GM21390 (cell line): Measurements from ENCODE around the gene PRKCA.
"Not testable (repeated sequence)": the region's sequence is repeated elsewhere in the genome, so short reads cannot be mapped to it uniquely, and the experiment has no call there.

Experiments
- ATAC-seq: cut with Tn5 transposase; IDR thresholded peaks from one replicate; pipeline ENCODE4 v1.9.1; 2021; ENCODE audit not compliant: unreplicated experiment

Gene PRKCA

GRCh38 chr17:66349521-66350254 is 47.3 kb downstream of the PRKCA start:
- no peak for ATAC-seq

- not testable (repeated sequence) for ATAC-seq
Measured at GRCh38 chr17:66350576-66350975, 48.2 kb downstream of the PRKCA start.

GRCh38 chr17:66351033-66351432 is 48.6 kb downstream of the PRKCA start:
- no peak for ATAC-seq

- no peak for ATAC-seq
Measured at GRCh38 chr17:66351701-66352100, 49.3 kb downstream of the PRKCA start.

- ATAC-seq: no peak
Measured at GRCh38 chr17:66353937-66354401, 51.6 kb downstream of the PRKCA start.

- no peak for ATAC-seq
Measured at GRCh38 chr17:66354472-66354871, 52.1 kb downstream of the PRKCA start.

- no peak for ATAC-seq
Measured at GRCh38 chr17:66354981-66355380, 52.6 kb downstream of the PRKCA start.

- no peak for ATAC-seq
Measured at GRCh38 chr17:66355510-66355909, 53.1 kb downstream of the PRKCA start.

GRCh38 chr17:66357037-66357436 is 54.6 kb downstream of the PRKCA start:
- no peak for ATAC-seq

GRCh38 chr17:66359351-66359750 is 56.9 kb downstream of the PRKCA start:
- no peak for ATAC-seq

- not testable (repeated sequence) for ATAC-seq
Measured at GRCh38 chr17:66360961-66361565, 58.6 kb downstream of the PRKCA start.

GRCh38 chr17:66364508-66364907 is 62.1 kb downstream of the PRKCA start:
- ATAC-seq: no peak

- no peak for ATAC-seq
Measured at GRCh38 chr17:66364990-66365490, 62.6 kb downstream of the PRKCA start.

- no peak for ATAC-seq
Measured at GRCh38 chr17:66365903-66366302, 63.5 kb downstream of the PRKCA start.

GRCh38 chr17:66367107-66367506 is 64.7 kb downstream of the PRKCA start:
- no peak for ATAC-seq

GRCh38 chr17:66369830-66370229 is 67.4 kb downstream of the PRKCA start:
- ATAC-seq: no peak

- ATAC-seq: no peak
Measured at GRCh38 chr17:66371561-66371960, 69.1 kb downstream of the PRKCA start.

GRCh38 chr17:66372182-66372581 is 69.8 kb downstream of the PRKCA start:
- no peak for ATAC-seq

GRCh38 chr17:66373079-66373478 is 70.7 kb downstream of the PRKCA start:
- ATAC-seq: no peak

GRCh38 chr17:66373944-66374817 is 71.8 kb downstream of the PRKCA start:
- no peak for ATAC-seq

- no peak for ATAC-seq
Measured at GRCh38 chr17:66375121-66375520, 72.7 kb downstream of the PRKCA start.
